ENCODE data around the gene SLC51B.
A peak's percentile ranks its signal among the peaks of the same experiment; 100 is the strongest.
"Not testable (repeated sequence)": the region's sequence is repeated elsewhere in the genome, so short reads cannot be mapped to it uniquely, and the experiment has no call there.

The SLC51B gene

DNA sequence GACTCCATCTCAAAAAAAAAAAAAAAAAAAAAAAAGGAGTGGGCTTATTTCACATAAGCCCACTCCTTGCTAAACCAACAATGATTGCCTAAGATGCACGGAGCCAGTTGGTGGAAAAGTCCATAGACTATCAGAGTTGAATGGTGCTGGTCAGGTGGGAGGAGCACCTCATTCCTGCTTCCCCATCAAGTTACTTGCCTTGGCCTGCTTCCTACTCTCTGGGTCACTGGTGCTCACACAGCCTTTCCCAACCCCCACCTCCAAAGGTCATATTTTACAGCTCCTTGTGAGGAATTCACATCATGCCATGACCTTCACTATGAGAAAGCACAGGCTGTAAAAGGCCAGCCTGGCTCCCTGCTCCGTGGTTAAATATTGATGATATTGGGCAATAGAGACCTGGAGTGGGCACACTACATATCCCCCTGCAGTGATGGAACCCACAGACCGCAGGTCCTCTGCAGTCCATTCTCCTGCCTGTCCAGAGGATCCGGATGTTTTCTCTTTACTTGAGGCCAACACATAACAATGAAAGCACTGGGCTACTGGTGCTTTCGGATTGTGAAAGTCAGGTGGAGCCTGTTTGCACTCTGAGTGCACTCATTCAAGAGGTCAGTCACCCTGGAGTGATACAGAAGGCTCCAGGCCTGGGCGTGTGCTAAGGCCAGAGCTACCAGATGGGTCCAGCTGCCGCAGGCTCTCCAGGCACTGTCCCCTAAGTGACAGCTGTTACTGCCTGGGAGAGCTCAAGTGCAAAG, at the start of gene SLC51B:
Gene SLC51B (plus strand): TSS at position 664 of the 758 bp plus-strand sequence. CDS start 4,618 bp downstream, outside the sequence.
- DNase-seq: no peak

DNA sequence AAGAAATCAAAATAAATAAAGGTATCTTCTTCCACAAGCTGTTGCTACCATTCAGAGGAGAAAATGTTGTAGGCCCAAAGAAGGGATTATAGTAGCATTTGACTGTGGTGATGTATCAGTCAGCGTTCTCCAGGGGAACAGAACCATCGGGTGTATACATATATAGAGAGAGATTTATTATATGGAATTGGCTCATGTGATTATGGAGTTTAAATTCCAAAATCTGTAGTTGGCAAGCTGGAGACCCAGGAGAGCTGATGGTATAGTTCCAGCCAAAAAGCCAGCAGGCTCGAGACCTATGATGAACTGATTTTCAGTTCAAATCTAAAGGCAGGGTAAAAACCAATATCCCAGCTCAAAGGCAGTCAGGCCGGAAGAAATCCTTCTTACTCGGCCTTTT, 48.1 kb upstream of the SLC51B start:
- DNase-seq: no peak

DNA sequence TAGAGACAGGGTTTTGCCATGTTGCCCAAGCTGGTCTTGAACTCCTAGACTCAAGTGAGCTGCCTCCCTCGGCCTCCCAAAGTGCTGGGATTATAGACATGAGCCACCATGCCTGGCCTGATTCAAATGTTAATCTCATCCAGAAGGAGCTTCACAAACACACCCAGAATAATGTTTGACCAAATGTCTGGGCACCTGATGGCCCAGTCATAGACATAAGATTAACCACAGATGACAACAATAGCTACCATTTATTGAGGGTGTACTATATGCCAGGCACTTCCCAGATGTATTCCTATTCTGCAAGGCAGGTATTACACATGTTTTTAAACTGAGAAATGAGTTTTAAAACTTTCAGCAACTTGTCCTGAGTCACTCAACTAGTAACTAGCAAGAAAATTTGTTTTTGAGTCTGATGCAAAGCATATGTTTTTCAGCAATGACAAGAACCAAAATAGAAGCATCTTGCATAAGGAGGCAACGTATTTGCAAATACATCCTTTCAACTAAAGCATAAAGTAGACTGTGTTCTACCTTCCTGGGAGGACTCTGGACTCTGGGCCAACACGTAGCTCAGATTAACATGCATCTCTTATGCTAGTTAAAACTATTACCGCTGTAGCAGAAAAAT, 47.3 kb upstream of the SLC51B start:
- no peak for DNase-seq

DNA sequence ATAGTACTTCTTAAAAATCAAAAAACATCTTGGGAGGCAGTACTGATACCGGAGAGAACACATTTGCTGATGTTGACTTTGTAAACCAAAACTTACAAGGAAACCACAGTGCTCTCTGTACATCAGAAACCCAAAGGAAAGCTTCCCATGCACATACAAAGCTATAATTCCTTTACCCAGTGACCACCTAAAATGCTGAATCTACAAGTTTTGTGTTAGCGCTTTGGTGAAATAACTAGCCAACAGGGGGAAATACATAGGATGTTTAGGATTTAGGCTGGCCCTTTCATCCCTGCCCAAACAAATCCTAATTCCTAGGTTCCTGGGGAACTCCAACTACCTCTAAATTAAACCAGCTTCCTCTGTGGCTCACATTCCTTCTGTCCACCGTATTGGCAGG, 40.2 kb upstream of the SLC51B start:
- DNase-seq: no peak

DNA sequence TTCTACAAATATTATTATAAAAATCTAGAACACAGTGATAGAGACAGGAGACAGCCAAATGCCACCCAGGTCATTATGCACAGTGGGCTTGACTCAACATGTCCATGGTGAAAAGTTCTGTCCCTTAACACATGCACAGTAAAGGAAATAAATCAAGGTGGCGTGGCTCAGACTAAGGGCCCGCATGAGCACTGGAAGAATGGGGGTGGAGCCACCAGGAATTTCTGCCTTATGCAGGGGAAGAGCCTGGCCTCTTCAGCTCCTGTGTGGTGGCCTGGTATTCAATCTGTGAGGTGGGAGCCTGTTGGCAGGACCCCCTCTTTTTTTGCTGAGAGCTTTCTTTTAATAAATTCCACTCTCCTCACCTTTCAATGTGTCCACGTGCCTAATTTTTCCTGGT, 38.3 kb upstream of the SLC51B start:
- DNase-seq: no peak

DNA sequence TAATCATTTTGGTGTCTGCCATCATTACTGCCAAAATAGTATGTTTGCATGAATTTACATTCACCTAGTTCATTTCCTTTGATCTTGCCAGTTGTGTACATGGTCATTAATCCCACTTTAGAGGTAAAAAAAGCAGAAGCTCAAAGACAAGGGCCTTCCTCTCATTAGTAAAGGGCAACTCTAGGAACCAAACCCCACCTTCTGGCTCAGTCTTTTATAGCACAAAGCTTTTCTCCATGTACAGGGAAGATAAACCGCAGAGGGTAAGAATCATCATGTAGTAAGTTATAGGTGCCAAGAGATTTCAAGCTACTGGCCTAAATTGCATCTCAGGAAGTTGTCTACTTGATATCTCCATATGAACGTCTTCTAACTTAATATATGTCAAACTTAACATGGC, 36.2 kb upstream of the SLC51B start:
- no peak for DNase-seq

DNA sequence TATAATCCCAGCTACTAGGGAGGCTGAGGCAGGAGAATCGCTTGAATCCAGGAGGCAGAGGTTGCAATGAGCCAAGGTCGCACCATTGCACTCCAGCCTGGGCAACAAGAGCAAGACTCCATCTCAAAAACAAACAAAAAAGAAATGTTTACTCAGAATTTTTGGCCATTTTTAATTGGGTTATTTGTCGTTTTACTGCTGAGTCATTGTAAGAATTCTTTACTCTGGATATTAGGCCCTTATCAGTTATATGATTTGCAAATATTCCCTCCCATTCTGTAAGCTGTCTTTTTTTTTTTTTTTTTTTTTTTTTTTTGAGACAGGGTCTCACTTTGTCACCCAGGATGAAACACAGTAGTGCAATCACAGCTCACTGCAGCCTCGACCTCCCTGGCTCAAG, 34.0 kb upstream of the SLC51B start:
- DNase-seq: not testable (repeated sequence)

DNA sequence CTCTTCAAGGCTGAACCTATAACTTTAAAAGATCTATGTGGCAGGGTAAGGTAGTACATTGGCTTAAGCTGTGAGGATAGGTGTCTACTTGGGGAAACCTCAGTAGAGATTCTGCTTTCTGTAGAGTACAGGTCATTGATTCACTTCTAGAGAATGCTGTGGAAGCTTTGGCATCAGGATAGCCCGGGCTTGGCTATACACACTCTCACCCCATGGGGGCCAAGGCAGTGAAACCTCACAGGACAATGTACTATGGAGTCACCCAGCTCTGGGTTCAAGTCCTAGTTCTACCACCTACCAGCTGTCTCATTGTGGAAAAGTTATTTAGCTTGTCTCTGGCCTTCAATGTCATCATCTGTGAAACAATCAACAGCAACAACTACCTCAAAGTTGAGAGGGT, 24.8 kb upstream of the SLC51B start:
- DNase-seq: no peak

DNA sequence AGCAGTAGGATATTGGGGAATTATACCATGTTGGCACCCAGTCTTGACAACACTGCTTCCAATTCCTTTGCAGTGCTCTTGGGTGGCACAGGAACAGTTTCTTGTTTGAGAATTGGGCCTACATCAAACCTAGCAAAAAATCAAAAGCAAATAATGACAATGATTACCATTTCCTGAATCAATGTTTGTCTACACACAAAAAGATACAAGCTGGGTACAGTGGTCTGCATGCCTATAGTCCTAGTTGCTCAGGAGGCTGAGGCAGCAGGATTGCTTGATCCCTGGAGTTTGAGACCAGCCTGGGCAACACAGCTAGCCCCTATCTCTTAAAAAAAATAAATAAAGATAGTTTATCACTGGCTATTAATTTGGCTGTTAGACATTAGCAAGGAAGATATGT, 23.7 kb upstream of the SLC51B start:
- no peak for DNase-seq

DNA sequence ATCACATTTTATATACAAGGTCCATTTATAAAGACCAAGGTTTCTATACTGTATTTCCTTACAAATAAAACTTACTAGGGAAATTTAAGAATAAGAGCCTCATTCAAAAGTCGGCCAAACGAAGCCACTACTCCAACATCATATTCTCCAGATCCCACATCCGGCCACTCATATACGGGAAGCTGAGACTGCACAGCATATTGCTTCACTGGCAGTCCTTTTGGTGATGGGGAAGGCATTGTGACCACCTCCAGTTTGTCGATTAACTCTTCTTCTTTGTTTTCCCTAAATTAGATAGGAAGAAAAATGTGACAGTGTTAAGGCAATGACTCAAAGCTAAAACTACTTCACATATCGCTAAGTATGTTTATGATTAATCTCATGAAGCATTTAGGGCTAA, 18.4 kb upstream of the SLC51B start:
- no peak for DNase-seq

DNA sequence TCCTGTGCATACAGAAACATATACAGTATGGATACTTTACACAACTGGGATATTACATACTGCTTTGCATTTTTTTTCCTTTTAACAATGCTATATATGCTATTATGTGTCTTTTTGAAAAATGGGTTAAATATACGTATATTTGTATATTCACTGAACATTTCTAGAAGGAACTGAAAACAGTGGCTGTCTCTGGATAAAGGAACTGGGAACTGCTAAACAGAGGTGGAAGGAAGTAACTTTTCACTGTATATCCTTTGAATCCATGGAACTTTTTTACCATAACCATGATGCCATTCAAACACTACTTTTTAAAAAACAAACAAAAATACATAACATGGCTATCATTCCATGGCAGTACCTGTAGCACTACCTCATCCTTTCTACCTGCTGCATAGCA, 17.6 kb upstream of the SLC51B start:
- no peak for DNase-seq

DNA sequence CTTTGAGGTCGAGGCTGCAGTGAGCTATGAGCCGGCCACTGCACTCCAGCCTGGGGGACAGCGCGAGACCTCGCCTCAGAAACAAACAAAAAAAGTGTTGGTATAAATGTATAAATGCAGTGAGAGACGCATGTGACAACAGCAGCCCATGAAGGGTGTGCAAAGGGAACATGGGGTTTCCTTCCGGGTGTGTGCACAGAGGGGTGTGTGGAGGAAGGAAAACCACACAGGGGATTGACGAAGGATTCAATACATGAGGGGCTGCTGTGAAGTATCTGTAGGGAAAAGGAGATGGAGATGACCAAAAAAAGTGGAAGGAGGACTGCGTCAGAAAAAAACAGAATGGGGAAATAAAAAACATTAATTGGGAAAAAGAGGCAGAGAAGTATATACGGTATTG, 16.8 kb upstream of the SLC51B start:
- DNase-seq: no peak

DNA sequence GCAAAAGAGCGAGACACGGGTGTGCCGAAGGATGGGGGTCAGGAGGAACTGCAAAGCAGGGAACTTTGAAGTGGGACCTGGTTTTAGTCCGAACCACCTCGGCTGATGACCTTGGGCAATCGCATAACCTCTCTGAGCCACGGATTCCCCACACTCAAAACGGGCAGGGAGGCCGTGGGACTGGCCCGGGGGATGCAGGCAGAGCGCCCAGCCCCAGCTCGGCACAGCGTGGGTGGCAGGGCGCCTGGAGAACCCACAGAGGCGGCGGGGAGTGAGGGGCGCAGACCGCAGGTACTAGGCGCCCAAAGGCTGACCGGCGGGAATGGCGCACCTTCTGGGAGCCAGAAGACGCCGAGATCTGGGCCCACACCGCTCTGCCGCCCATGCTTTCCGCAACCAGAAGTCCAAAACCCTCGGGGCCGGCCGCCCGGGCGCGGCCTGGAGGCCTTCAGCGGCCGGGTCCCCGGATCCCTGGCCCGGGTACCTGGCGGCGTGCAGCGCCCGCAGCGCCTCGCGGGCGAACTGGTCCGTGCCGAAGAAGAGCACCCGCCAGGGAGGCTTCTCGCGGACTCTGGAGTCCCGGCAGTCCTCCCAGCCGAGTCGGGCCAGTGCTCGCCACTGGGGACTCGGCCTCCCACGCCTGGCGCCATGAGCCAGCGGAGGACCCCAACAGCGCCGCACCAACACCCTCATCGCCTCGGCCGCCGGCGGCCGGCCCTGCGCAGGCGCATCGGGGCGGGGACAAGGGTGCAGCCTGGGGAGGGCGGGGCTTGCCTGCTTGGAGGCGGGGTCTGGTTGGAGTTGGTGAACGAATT, 16.1 kb upstream of the SLC51B start, which contains the start of gene MTFMT:
Gene MTFMT (minus strand): TSS at position 719 of the 815 bp plus-strand sequence. CDS start 26 bp downstream, at position 693.
- DNase-seq: peak; percentile 79

DNA sequence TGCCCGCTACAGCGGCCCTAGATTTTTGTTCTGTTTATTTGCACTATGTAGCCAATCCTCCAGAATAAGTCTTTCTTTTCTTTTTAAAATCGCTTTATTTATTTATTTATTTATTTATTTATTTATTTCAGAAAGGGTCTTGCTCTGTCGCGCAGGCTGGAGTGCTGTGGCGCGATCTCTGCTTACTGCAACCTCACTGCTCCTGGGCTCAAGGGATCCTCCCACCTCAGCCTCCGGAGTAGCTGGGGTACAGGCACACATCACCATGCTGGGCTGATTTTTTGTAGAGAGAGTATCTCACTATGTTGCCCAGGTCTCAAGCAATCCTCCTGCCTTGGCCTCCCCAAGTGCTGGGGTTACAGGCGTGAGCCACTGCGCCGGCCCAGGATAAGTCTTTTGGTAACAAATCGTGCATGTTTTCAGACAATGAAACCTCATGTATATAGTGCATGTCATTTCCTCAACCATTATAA, 15.4 kb upstream of the SLC51B start:
- no peak for DNase-seq

DNA sequence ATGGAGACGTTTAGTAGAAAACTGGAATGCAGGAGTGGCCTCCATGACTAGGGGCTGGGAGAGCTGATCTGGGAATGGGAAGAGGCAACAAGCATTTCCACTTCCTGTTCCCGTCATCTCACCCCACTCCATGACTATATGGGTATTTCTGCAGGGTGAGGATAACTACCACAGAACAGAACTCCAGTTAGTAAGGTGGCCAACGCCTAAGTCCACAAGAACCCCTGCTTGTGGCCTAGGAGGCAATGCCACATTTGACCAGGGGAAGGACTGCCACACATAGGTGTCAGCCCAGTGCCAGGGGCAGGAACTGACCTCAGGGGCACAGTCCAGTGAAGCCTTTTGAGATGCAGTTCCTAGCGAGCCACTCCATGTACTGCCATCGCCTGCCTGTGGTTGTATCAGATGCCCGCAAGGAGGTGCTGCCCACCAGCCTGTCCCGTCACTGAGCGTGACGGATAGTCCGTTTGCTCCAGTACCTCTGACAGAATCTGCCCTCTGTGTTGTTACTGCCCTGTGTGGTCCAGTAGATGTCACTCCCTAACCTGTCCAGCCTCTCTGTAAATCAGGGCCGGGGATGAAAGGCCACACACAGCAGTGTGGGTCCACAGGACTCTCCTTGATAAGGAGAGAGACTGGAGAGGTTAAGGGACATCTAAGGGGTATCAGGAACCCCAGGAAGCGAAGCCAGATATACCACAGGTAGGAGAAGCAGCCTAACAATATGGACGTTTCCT, 12.2 kb upstream of the SLC51B start:
- peak; percentile 75 for DNase-seq

DNA sequence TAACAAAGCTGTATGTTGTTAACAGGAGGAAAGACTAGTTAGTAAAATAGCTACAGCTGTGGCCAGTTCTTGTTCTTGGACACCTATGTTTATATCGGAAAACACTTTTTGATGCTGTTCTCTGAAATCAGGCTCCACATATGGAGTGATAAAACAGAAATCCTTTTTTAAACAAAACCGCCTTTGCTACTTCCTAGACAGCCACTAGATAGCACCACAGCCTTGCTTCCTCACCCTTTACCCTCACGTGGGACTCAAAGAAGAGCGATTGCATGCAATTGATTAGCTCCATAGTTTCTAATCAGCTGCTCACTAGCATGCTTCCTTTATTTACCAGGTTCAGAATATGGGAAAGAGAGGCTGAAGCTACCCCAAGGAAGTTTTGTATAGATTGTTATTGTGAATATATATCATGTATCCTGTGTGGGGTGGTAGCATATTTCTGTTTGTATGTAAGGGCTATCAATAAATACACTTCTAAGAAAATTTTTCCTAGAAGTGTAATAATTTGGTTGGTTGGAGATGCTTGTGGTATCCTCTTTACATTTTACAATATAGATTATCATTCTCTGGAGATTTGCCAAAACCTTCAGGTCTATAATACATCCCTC, 11.4 kb upstream of the SLC51B start:
- peak; percentile 25 for DNase-seq

DNA sequence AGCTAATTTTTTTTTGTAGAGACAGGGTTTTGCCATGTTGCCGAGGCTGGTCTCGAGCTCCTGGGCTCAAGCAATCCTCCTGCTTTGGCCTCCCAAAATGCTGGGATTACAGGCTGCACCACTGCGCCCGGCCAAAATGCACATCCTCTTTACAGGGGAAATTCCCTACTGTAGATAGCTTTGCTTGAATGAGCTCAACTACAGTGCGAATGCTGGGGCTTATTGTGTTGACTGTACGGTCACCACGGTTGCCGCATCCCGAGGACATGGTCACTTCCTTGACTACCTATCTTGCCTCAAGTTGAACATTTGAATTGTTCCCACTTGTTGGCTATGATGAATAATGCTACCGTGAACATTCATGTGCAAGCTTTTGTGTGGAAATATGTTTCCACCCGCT, 10.5 kb upstream of the SLC51B start:
- DNase-seq: no peak

DNA sequence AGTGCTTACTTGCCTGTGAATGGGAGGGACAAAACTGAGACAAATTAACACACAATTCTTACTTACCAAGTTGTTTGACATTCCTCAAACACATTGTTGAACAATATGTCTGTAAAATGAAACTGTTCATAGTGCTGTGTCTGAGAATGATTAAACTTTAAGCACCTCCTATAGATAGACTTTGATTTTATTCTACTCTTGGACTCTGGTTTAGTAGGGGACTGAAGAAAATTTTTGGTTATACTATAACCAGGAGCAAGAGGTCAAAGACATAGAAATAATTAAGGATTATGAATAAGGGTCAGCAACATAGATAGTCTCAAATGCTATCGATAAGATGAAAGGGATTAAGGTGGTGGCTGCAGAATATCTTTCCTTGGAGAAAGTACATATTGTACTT, 7.9 kb upstream of the SLC51B start:
- DNase-seq: no peak

DNA sequence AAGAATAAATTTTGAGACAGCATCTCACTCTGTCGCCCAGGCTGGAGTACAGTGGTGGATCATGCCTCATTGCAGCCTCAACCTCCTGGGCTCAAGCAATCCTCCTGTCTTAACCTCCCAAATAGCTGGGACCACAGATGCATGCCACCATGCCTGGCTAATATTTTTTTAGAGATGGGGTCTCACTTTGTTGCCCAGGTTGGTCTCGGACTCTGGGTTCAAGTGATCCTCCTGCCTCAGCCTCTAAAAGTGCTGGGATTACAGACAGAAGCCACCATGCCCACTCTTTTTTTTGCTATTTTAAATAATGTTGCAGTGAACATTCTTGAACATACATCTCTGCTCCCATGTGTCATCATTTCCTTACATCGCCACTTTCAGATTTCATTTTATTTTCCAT, 6.8 kb upstream of the SLC51B start:
- no peak for DNase-seq

DNA sequence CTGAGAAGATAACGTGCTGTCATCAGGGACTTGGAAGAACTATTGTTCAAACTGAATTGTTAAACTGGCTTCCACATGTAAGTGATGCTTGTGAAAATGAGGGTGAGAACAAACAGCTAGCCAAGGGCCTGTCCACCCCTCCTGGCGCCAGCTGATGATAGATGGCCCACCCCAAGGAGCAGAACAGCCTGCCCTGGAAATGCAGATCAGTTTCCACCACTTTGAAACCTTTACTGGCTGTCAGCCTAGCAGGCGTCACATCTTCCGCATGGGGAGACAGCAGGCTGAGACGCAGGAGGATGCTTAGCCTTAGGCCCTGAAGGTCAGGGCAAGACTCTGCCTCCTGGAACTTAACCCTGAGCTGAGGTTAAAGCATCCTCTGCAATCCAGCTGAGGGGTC, 6.4 kb upstream of the SLC51B start:
- DNase-seq: no peak

DNA sequence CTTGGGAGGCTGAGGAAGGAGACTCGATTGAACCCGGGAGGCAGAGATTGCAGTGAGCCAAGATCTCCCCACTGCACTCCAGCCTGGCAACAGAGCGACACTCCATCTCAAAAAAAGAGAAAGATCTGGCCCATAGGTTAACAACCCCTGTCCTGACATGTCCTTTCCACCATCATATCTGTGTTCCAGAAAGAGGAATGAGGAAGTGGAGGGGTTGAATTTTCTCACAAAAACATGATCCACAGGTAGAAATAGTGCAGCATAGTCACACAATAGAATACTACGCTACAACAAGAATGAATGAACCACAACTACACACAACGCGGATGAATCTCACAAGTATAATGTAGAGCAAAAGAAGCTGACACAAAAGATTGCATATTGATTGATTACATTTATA, 4.7 kb upstream of the SLC51B start:
- DNase-seq: no peak

DNA sequence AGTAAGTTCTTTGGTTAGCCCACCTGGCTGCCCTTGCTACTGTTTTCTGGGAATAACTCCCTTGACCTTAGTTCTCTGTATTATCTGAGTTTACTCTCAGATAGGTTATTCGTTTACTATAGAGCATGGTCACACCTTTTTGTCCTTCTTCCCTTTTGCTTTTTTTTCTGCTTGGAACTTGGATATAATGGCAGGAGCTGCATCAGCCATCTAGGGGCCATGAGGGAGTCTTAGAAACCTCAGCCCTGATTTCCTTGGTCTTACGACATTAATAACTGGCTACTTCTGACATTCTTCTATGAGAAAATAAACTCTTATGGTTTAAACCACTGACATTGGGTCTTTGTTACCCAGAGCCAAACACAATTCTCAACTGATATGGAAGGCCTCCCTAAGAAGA, 3.4 kb upstream of the SLC51B start:
- no peak for DNase-seq

Measured in kidney glomerular epithelial cell (primary cell).